Measurements from ENCODE around the gene FABP1. TPM values are rescaled to one million over a fixed set of nuclear protein-coding genes. Genes with fewer than 3 reads are reported as not detected.

FABP1 gene
- total RNA-seq, 2 donors from 2014 or later, result not detected

- Mint-ChIP-seq H3K27me3 (peaks cover 0 to 3% of the 10 kb centered on the region in 2 donors), H3K9me3 (no peaks in the 10 kb centered on the region), H3K4me3 (no peak overlapping the region)
Measured at GRCh38 chr2:88090446-88091283, 37.2 kb downstream of the FABP1 start.

GRCh38 chr2:88088999-88089398 is 38.9 kb downstream of the FABP1 start:
- Mint-ChIP-seq H3K9me3 (no peaks in the 10 kb centered on the region), H3K27me3 (peaks cover 0 to 3% of the 10 kb centered on the region in 2 donors), H3K27ac (no peak overlapping the region), H3K4me3 (no peak overlapping the region), H3K36me3 (no peaks in the 10 kb centered on the region), H3K4me1 (ENCODE audit: low read depth in 2 of 2) (peaks cover 0 to 3% of the 10 kb centered on the region in 2 donors)
- DNase-seq (ENCODE audit: low spot score), result no peak
- no peak for ATAC-seq

More at GRCh38 chr2:88090446-88091283, 37.2 kb downstream of the FABP1 start:
- no peaks in the 10 kb centered on the region for H3K36me3 Mint-ChIP-seq
- H3K4me1 Mint-ChIP-seq (ENCODE audit: low read depth in 2 of 2), result peaks cover 0 to 3% of the 10 kb centered on the region in 2 donors
- DNase-seq (ENCODE audit: low spot score) (no peak), ATAC-seq (no peak)
- H3K27ac Mint-ChIP-seq, result no peak overlapping the region

GRCh38 chr2:88087763-88088162 is 40.1 kb downstream of the FABP1 start:
- H3K4me1 Mint-ChIP-seq (ENCODE audit: low read depth in 2 of 2), result peaks cover 0 to 3% of the 10 kb centered on the region in 2 donors
- no peak for DNase-seq (ENCODE audit: low spot score)
- ATAC-seq, result no peak
- H3K27me3 Mint-ChIP-seq, result no peaks in the 10 kb centered on the region
- H3K27ac Mint-ChIP-seq, result no peak overlapping the region
- H3K4me3 Mint-ChIP-seq, result no peak overlapping the region
- no peaks in the 10 kb centered on the region for H3K36me3 Mint-ChIP-seq
- no peaks in the 10 kb centered on the region for H3K9me3 Mint-ChIP-seq

- no peaks in the 10 kb centered on the region for H3K9me3 Mint-ChIP-seq
- DNase-seq (ENCODE audit: low spot score) (no peak), ATAC-seq (no peak)
- H3K4me3 Mint-ChIP-seq, result no peak overlapping the region
- H3K27me3 Mint-ChIP-seq, result no peaks in the 10 kb centered on the region
- H3K4me1 Mint-ChIP-seq (ENCODE audit: low read depth in 2 of 2), result peaks cover 0 to 3% of the 10 kb centered on the region in 2 donors
- no peak overlapping the region for H3K27ac Mint-ChIP-seq
- H3K36me3 Mint-ChIP-seq, result no peaks in the 10 kb centered on the region
Measured at GRCh38 chr2:88087073-88087472, 40.8 kb downstream of the FABP1 start.

GRCh38 chr2:88086401-88086800 is 41.5 kb downstream of the FABP1 start:
- no peak for DNase-seq (ENCODE audit: low spot score)
- no peak overlapping the region for H3K27ac Mint-ChIP-seq
- no peaks in the 10 kb centered on the region for H3K27me3 Mint-ChIP-seq
- no peak for ATAC-seq
- no peaks in the 10 kb centered on the region for H3K36me3 Mint-ChIP-seq
- no peak overlapping the region for H3K4me3 Mint-ChIP-seq
- no peaks in the 10 kb centered on the region for H3K9me3 Mint-ChIP-seq
- H3K4me1 Mint-ChIP-seq (ENCODE audit: low read depth in 2 of 2), result peaks cover 0 to 3% of the 10 kb centered on the region in 2 donors

GRCh38 chr2:88085602-88086001 is 42.3 kb downstream of the FABP1 start:
- DNase-seq (ENCODE audit: low spot score) (no peak), ATAC-seq (no peak)
- no peak overlapping the region for H3K27ac Mint-ChIP-seq
- no peaks in the 10 kb centered on the region for H3K9me3 Mint-ChIP-seq
- no peaks in the 10 kb centered on the region for H3K36me3 Mint-ChIP-seq
- H3K4me3 Mint-ChIP-seq, result no peak overlapping the region
- peaks cover 0 to 1% of the 10 kb centered on the region in 2 donors for H3K27me3 Mint-ChIP-seq
- peaks cover 0 to 3% of the 10 kb centered on the region in 2 donors for H3K4me1 Mint-ChIP-seq (ENCODE audit: low read depth in 2 of 2)

GRCh38 chr2:88085099-88085498 is 42.8 kb downstream of the FABP1 start:
- Mint-ChIP-seq H3K9me3 (no peaks in the 10 kb centered on the region), H3K36me3 (no peaks in the 10 kb centered on the region), H3K27ac (no peak overlapping the region), H3K4me1 (ENCODE audit: low read depth in 2 of 2) (no peaks in the 10 kb centered on the region), H3K27me3 (peaks cover 0 to 6% of the 10 kb centered on the region in 2 donors), H3K4me3 (no peak overlapping the region)
- ATAC-seq (no peak), DNase-seq (ENCODE audit: low spot score) (no peak)

- Mint-ChIP-seq H3K36me3 (no peaks in the 10 kb centered on the region), H3K9me3 (no peaks in the 10 kb centered on the region), H3K27me3 (peaks cover 0 to 7% of the 10 kb centered on the region in 2 donors), H3K27ac (no peak overlapping the region), H3K4me3 (no peak overlapping the region), H3K4me1 (ENCODE audit: low read depth in 2 of 2) (no peaks in the 10 kb centered on the region)
- no peak for DNase-seq (ENCODE audit: low spot score)
- no peak for ATAC-seq
Measured at GRCh38 chr2:88082781-88083180, 45.1 kb downstream of the FABP1 start.

GRCh38 chr2:88081924-88082608 is 45.8 kb downstream of the FABP1 start:
- H3K9me3 Mint-ChIP-seq, result no peaks in the 10 kb centered on the region
- ATAC-seq (no peak), DNase-seq (ENCODE audit: low spot score) (no peak)
- H3K4me3 Mint-ChIP-seq, result no peak overlapping the region
- no peak overlapping the region for H3K27ac Mint-ChIP-seq
- H3K4me1 Mint-ChIP-seq (ENCODE audit: low read depth in 2 of 2), result no peaks in the 10 kb centered on the region
- peaks cover 0 to 7% of the 10 kb centered on the region in 2 donors for H3K27me3 Mint-ChIP-seq
- no peaks in the 10 kb centered on the region for H3K36me3 Mint-ChIP-seq

GRCh38 chr2:88080545-88080944 is 47.3 kb downstream of the FABP1 start:
- Mint-ChIP-seq H3K27ac (no peak overlapping the region), H3K4me3 (no peak overlapping the region), H3K36me3 (no peaks in the 10 kb centered on the region), H3K27me3 (peaks cover 3 to 7% of the 10 kb centered on the region in 2 donors), H3K4me1 (ENCODE audit: low read depth in 2 of 2) (no peaks in the 10 kb centered on the region), H3K9me3 (no peaks in the 10 kb centered on the region)
- DNase-seq (ENCODE audit: low spot score), result no peak
- ATAC-seq, result no peak

GRCh38 chr2:88078643-88079172 is 49.2 kb downstream of the FABP1 start:
- H3K9me3 Mint-ChIP-seq, result no peaks in the 10 kb centered on the region
- H3K4me1 Mint-ChIP-seq (ENCODE audit: low read depth in 2 of 2), result no peaks in the 10 kb centered on the region
- H3K27ac Mint-ChIP-seq, result no peak overlapping the region
- no peaks in the 10 kb centered on the region for H3K36me3 Mint-ChIP-seq
- no peak overlapping the region for H3K4me3 Mint-ChIP-seq
- DNase-seq (ENCODE audit: low spot score) (no peak), ATAC-seq (no peak)
- H3K27me3 Mint-ChIP-seq, result peaks cover 7 to 9% of the 10 kb centered on the region in 2 donors

- Mint-ChIP-seq H3K4me1 (ENCODE audit: low read depth in 2 of 2) (no peaks in the 10 kb centered on the region), H3K27ac (no peak overlapping the region), H3K4me3 (no peak overlapping the region), H3K36me3 (no peaks in the 10 kb centered on the region), H3K27me3 (peaks cover 7 to 12% of the 10 kb centered on the region in 2 donors), H3K9me3 (no peaks in the 10 kb centered on the region)
- ATAC-seq (no peak), DNase-seq (ENCODE audit: low spot score) (no peak)
Measured at GRCh38 chr2:88077080-88077479, 50.8 kb downstream of the FABP1 start.

GRCh38 chr2:88074854-88075292 is 53.0 kb downstream of the FABP1 start:
- Mint-ChIP-seq H3K27me3 (peaks cover 0 to 12% of the 10 kb centered on the region in 2 donors), H3K36me3 (no peaks in the 10 kb centered on the region), H3K27ac (no peak overlapping the region), H3K4me1 (ENCODE audit: low read depth in 2 of 2) (no peaks in the 10 kb centered on the region), H3K4me3 (no peak overlapping the region), H3K9me3 (no peaks in the 10 kb centered on the region)
- DNase-seq (ENCODE audit: low spot score) (no peak), ATAC-seq (no peak)

GRCh38 chr2:88074150-88074549 is 53.7 kb downstream of the FABP1 start:
- Mint-ChIP-seq H3K27me3 (peaks cover 0 to 12% of the 10 kb centered on the region in 2 donors), H3K36me3 (no peaks in the 10 kb centered on the region), H3K4me1 (ENCODE audit: low read depth in 2 of 2) (no peaks in the 10 kb centered on the region), H3K27ac (no peak overlapping the region), H3K9me3 (no peaks in the 10 kb centered on the region), H3K4me3 (no peak overlapping the region)
- no peak for DNase-seq (ENCODE audit: low spot score)
- ATAC-seq, result no peak
